G401 (cell line): ENCODE data around the gene GDPGP1. TPM values are rescaled to one million over a fixed set of nuclear protein-coding genes. Genes with fewer than 3 reads are reported as not detected.
"Not testable (repeated sequence)": the region's sequence is repeated elsewhere in the genome, so short reads cannot be mapped to it uniquely, and the experiment has no call there.

ENCODE experiments used
- DNase-seq: peaks from one replicate; pipeline ENCODE4 v3.0.0-alpha.2; 2015; ENCODE audit warnings: low spot score
- in situ Hi-C: cut with HindIII; loops from 2 replicates; pipeline ENCODE4 v1.10.0; 2016; ENCODE audit warnings: low sequenced_read_pairs, mixed read lengths
- total RNA-seq: library from RNA; depleted of rRNA; stranded (reverse); fragments of >200 nt; shearing (Covaris generic); gene quantifications from 2 replicates; pipeline ENCODE4 v1.2.3, GENCODE V29; 2014

The GDPGP1 gene
- total RNA-seq, 1 experiment from 2014 or later, result 4.2 TPM

- in situ Hi-C loops, result no loop called here
- DNase-seq, result peak; percentile 81
Measured at GRCh38 chr15:90240856-90241255, 6.8 kb downstream of the GDPGP1 start.

GRCh38 chr15:90241343-90242192 lies 7.6 kb downstream of the GDPGP1 start:
- no peak for DNase-seq
- in situ Hi-C loops, result no loop called here

- DNase-seq, result no peak
- in situ Hi-C loops, result no loop called here
Measured at GRCh38 chr15:90243943-90244639, 10.1 kb downstream of the GDPGP1 start.

- in situ Hi-C loops, result no loop called here
- no peak for DNase-seq
Measured at GRCh38 chr15:90248789-90249202, 14.8 kb downstream of the GDPGP1 start.

- peak; percentile 91 for DNase-seq
- in situ Hi-C loops, result no loop called here
Measured at GRCh38 chr15:90249203-90249863, 15.3 kb downstream of the GDPGP1 start, which contains the start of gene TTLL13. TTLL13 (plus strand) TSS chr15:90249556; CDS start chr15:90250631, 1,075 bp downstream.

GRCh38 chr15:90257776-90258175 lies 23.8 kb downstream of the GDPGP1 start:
- in situ Hi-C loops, result no loop called here

GRCh38 chr15:90259524-90259923 lies 25.5 kb downstream of the GDPGP1 start:
- DNase-seq, result no peak
- in situ Hi-C loops, result no loop called here

More at GRCh38 chr15:90257776-90258175, 23.8 kb downstream of the GDPGP1 start:
- no peak for DNase-seq

- in situ Hi-C loops, DNase-seq: not testable (repeated sequence)
Measured at GRCh38 chr15:90260731-90261130, 26.7 kb downstream of the GDPGP1 start.

- in situ Hi-C loops, result no loop called here
- DNase-seq, result no peak
Measured at GRCh38 chr15:90261811-90262210, 27.8 kb downstream of the GDPGP1 start.

- DNase-seq, result no peak
- in situ Hi-C loops, result no loop called here
Measured at GRCh38 chr15:90262426-90262825, 28.4 kb downstream of the GDPGP1 start.

GRCh38 chr15:90264671-90265070 lies 30.7 kb downstream of the GDPGP1 start:
- DNase-seq, result no peak
- in situ Hi-C loops, result no loop called here

GRCh38 chr15:90265271-90266060 lies 31.5 kb downstream of the GDPGP1 start, which contains the start of gene NGRN:
NGRN (plus strand) TSS chr15:90265672; CDS start chr15:90265713, 41 bp downstream.
- in situ Hi-C loops, result no loop called here
- peak; percentile 95 for DNase-seq

- DNase-seq, result peak; percentile 59
- in situ Hi-C loops, result no loop called here
Measured at GRCh38 chr15:90266061-90266431, 32.0 kb downstream of the GDPGP1 start.

GRCh38 chr15:90266485-90266884 lies 32.5 kb downstream of the GDPGP1 start:
- DNase-seq, result no peak
- in situ Hi-C loops, result no loop called here

GRCh38 chr15:90268415-90268814 lies 34.4 kb downstream of the GDPGP1 start:
- in situ Hi-C loops, result no loop called here
- DNase-seq, result no peak

GRCh38 chr15:90270502-90271150 lies 36.6 kb downstream of the GDPGP1 start:
- in situ Hi-C loops, result no loop called here
- DNase-seq, result no peak

GRCh38 chr15:90271459-90272166 lies 37.6 kb downstream of the GDPGP1 start:
- in situ Hi-C loops, result no loop called here
- no peak for DNase-seq

GRCh38 chr15:90278467-90278866 lies 44.5 kb downstream of the GDPGP1 start:
- DNase-seq, in situ Hi-C loops: not testable (repeated sequence)
